Type B pancreatic cell (in vitro differentiated cells): ENCODE data around the gene HCAR1. TPM values are rescaled to one million over a fixed set of nuclear protein-coding genes. Genes with fewer than 3 reads are reported as not detected.
"Not testable (repeated sequence)": the region's sequence is repeated elsewhere in the genome, so short reads cannot be mapped to it uniquely, and the experiment has no call there.

Experiments
- DNase-seq: peaks from one replicate; pipeline ENCODE4 v3.0.0; 2021; ENCODE audit warnings: mixed read lengths; ENCODE audit not compliant: unreplicated experiment; ENCODE audit errors: extremely low spot score
- H3K27ac Mint-ChIP-seq: 2 replicates; pipeline ENCODE4 v1.8.0; 2021; ENCODE audit warnings: mild to moderate bottlenecking, mixed read lengths
- H3K27me3 Mint-ChIP-seq: 2 replicates; pipeline ENCODE4 v1.8.0; 2021; ENCODE audit warnings: mixed read lengths
- H3K36me3 Mint-ChIP-seq: 2 replicates; pipeline ENCODE4 v1.8.0; 2021; ENCODE audit warnings: mixed read lengths
- H3K4me1 Mint-ChIP-seq: one replicate; pipeline ENCODE4 v1.8.0; 2021; ENCODE audit warnings: mixed read lengths; ENCODE audit not compliant: unreplicated experiment
- H3K4me3 Mint-ChIP-seq: 2 replicates; pipeline ENCODE4 v1.8.0; 2021; ENCODE audit warnings: mild to moderate bottlenecking, mixed read lengths
- H3K9me3 Mint-ChIP-seq: 2 replicates; pipeline ENCODE4 v1.8.0; 2021; ENCODE audit warnings: mixed read lengths
- CTCF ChIP-seq: fragments of 200-600 bp; sonication (generic); conservative IDR thresholded peaks from 2 replicates; pipeline ENCODE4 v1.5.0; 2021; ENCODE audit warnings: antibody characterized with exemption, mild to moderate bottlenecking
- total RNA-seq: library from RNA; stranded (reverse); gene quantifications from 2 replicates; pipeline ENCODE4 v1.2.1, GENCODE V29; 2021; ENCODE audit warnings: low replicate concordance

Gene HCAR1
- total RNA-seq, 1 donor from 2014 or later, result 5.0 TPM

GRCh38 chr12:122702890-122703611, 27.6 kb downstream of the HCAR1 start, which contains the start of gene HCAR2:
HCAR2 (minus strand) TSS chr12:122703357; CDS start chr12:122703283, 74 bp downstream.
- not testable (repeated sequence) for DNase-seq, H3K27me3 Mint-ChIP-seq, H3K4me1 Mint-ChIP-seq, H3K36me3 Mint-ChIP-seq, H3K9me3 Mint-ChIP-seq
- Mint-ChIP-seq H3K4me3 (peak within 1 kb of the TSS; percentile 85), H3K27ac (peak within 1 kb of the TSS; percentile 86)

GRCh38 chr12:122701481-122701880, 29.2 kb downstream of the HCAR1 start:
- not testable (repeated sequence) for H3K27me3 Mint-ChIP-seq, DNase-seq, H3K36me3 Mint-ChIP-seq, H3K9me3 Mint-ChIP-seq
- Mint-ChIP-seq H3K27ac (peak overlapping the region; percentile 86), H3K4me3 (peak overlapping the region; percentile 85), H3K4me1 (peaks cover 21% of the 10 kb centered on the region)

- DNase-seq, H3K27ac Mint-ChIP-seq, H3K27me3 Mint-ChIP-seq, H3K9me3 Mint-ChIP-seq, H3K36me3 Mint-ChIP-seq, H3K4me3 Mint-ChIP-seq: not testable (repeated sequence)
- H3K4me1 Mint-ChIP-seq, result peaks cover 21% of the 10 kb centered on the region
Observed at GRCh38 chr12:122700038-122700710, 30.5 kb downstream of the HCAR1 start.

- DNase-seq, H3K9me3 Mint-ChIP-seq, H3K36me3 Mint-ChIP-seq, H3K27me3 Mint-ChIP-seq: not testable (repeated sequence)
- Mint-ChIP-seq H3K4me3 (peak overlapping the region; percentile 78), H3K4me1 (peaks cover 25% of the 10 kb centered on the region), H3K27ac (peak overlapping the region; percentile 97)
Observed at GRCh38 chr12:122696922-122697321, 33.7 kb downstream of the HCAR1 start.

- TF ChIP-seq CTCF, result no peak
- DNase-seq, result no peak
- Mint-ChIP-seq H3K9me3 (no peaks in the 10 kb centered on the region), H3K4me1 (peaks cover 6% of the 10 kb centered on the region), H3K36me3 (no peaks in the 10 kb centered on the region), H3K27ac (no peak overlapping the region), H3K4me3 (no peak overlapping the region), H3K27me3 (no peaks in the 10 kb centered on the region)
Observed at GRCh38 chr12:122691566-122691965, 39.1 kb downstream of the HCAR1 start.

GRCh38 chr12:122688291-122688690, 42.4 kb downstream of the HCAR1 start:
- Mint-ChIP-seq H3K27me3 (no peaks in the 10 kb centered on the region), H3K4me1 (peaks cover 6% of the 10 kb centered on the region), H3K4me3 (no peak overlapping the region), H3K36me3 (no peaks in the 10 kb centered on the region), H3K27ac (no peak overlapping the region), H3K9me3 (no peaks in the 10 kb centered on the region)
- no peak for TF ChIP-seq CTCF
- DNase-seq, result no peak

- Mint-ChIP-seq H3K4me3 (no peak overlapping the region), H3K27ac (no peak overlapping the region), H3K9me3 (no peaks in the 10 kb centered on the region), H3K27me3 (no peaks in the 10 kb centered on the region), H3K4me1 (no peaks in the 10 kb centered on the region), H3K36me3 (no peaks in the 10 kb centered on the region)
- no peak for DNase-seq
- no peak for TF ChIP-seq CTCF
Observed at GRCh38 chr12:122687086-122687485, 43.6 kb downstream of the HCAR1 start.
